HG03045 (cell line): ENCODE measurements around the gene CMTM3.
"Not testable (repeated sequence)": the region's sequence is repeated elsewhere in the genome, so short reads cannot be mapped to it uniquely, and the experiment has no call there.

ENCODE experiments used
- ATAC-seq: cut with Tn5 transposase; IDR thresholded peaks from one replicate; pipeline ENCODE4 v1.9.1; 2021; ENCODE audit warnings: mild to moderate bottlenecking, moderate library complexity; ENCODE audit not compliant: unreplicated experiment

CMTM3 gene

DNA sequence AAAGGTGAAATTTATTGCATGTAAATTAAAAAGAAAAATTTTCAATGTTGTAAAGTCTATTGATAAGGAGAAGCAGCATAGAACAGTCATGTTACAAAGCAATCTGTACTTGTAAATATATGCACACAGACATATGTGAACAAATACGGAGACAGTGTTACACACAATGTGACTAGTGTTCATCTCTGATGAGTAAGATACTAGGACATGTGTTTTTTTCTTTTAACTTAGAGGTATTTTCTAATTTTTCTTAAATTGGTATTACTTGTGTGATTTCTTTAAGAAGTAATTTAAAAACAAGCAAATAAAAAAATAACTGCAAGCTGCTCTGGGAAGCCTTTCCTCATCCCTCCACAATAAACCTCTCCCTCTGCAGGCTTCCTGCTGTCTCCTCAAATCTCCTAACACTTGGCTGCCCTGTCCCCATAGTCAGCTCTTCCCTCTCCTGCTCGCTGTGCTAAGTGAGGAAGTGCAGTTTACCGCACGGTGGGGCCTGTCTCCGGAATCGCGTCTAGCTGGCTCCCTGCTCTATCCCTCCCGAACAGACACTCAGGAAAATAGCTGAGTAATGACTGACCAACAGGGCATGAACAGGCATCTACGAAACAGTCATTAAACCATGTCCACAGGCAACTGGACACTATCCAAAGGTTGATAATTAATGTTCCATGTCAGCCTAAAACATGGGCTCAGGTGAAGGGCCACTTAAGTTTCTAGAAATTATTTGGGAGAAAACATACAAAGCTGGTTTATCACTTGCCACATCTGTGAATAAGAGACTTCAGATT lies 56.1 kb downstream of the CMTM3 start:
- no peak for ATAC-seq

DNA sequence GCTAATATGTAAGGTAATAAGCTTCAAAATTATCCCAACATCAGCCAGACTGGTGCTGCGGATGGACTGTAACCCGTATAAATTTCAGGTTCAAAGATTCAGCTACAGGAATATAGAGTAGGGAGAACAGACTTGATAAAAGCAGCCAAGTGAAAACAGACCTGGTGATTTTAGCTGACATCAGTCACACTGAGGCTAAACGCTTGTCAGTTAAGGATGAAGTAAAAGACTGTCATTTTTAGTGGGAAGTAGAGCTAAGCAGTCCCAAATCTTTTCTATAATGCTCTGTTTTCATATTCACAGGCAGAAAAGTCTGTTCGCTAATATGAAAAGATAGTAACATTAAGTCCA lies 56.7 kb downstream of the CMTM3 start:
- ATAC-seq, result no peak

DNA sequence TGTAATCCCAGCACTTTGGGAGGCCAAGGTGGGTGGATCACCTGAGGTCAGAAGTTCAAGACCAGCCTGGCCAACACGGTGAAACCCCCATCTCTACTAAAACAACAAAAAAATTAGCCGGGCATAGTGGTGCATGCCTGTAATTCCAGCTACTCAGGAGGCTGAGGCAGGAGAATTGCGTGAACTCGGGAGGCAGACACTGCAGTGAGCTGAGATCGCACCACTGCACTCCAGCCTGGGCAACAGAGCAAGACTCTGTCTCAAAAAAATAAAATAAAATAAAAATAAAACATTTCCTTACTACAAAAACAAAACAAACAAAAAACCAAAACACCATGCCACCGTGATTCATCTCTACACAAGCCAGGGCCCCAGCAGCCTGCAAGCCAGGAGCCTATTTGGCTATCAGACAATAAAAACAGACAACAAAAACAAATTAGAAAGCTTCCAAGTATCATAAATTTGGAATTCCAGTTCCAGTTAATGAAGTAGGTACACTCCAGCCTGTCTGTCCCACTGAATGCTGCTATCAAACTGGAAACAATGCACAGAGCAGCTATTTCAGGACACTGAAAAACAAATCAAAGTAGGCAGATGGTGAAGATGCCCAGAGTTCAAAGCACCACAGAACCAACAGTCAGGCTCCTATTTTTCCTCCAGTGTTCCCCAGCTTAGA lies 57.3 kb downstream of the CMTM3 start:
- ATAC-seq, result not testable (repeated sequence)

DNA sequence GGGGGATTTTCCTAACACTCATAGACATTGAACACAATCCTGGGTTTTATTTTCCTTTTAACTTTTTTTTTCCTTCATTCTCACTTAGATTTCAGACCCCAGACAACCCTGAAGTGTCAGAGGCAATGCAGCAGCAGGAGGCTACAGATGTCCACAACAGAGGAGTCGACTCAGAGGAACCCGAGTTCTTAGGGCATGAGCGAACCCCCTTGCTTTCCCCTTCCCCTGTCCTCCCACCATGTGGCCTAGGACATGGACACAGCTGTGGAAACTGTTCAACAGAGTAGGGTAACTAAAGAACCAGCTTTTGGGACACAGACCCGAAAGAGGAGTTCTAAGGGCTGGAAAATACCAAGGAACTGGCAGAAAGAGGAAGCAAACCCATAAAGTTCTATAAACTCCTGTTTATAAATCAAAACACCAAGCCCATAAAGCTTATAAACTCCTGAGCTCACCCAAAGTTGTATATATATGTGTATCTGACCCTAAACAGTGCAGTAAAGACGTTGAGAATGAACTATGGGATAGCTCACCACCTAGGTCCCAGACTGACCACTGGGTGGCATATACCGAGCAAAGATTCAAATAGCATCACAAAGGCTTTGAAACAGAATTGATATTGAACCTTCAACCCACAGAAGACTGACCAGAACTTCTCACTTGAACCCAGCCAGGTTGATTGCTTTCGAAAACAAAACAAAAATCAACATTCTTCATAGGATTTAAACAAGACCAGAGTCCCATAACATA lies 58.1 kb downstream of the CMTM3 start:
- no peak for ATAC-seq
